Measurements from ENCODE around the gene HECW1.

HECW1 gene

GRCh38 chr7:43505412-43505811, 393.0 kb downstream of the HECW1 start:
- no peak for DNase-seq (ENCODE audit: low read depth)

- no peak for DNase-seq (ENCODE audit: low read depth)
Measured at GRCh38 chr7:43506460-43506859, 394.0 kb downstream of the HECW1 start.

GRCh38 chr7:43508461-43508860, 396.0 kb downstream of the HECW1 start:
- no peak for DNase-seq (ENCODE audit: low read depth)

GRCh38 chr7:43509906-43510305, 397.5 kb downstream of the HECW1 start:
- no peak for DNase-seq (ENCODE audit: low read depth)

- DNase-seq (ENCODE audit: low read depth): no peak
Measured at GRCh38 chr7:43511029-43511428, 398.6 kb downstream of the HECW1 start.

GRCh38 chr7:43511769-43512515, 399.5 kb downstream of the HECW1 start:
- DNase-seq (ENCODE audit: low read depth): no peak

- DNase-seq (ENCODE audit: low read depth): no peak
Measured at GRCh38 chr7:43513251-43513650, 400.8 kb downstream of the HECW1 start.

- no peak for DNase-seq (ENCODE audit: low read depth)
Measured at GRCh38 chr7:43516581-43517342, 404.3 kb downstream of the HECW1 start.

- no peak for DNase-seq (ENCODE audit: low read depth)
Measured at GRCh38 chr7:43517464-43517863, 405.0 kb downstream of the HECW1 start.

- no peak for DNase-seq (ENCODE audit: low read depth)
Measured at GRCh38 chr7:43520201-43520600, 407.8 kb downstream of the HECW1 start.

- DNase-seq (ENCODE audit: low read depth): no peak
Measured at GRCh38 chr7:43522406-43523156, 410.1 kb downstream of the HECW1 start.

- DNase-seq (ENCODE audit: low read depth): no peak
Measured at GRCh38 chr7:43528576-43529354, 416.3 kb downstream of the HECW1 start.

GRCh38 chr7:43530553-43531410, 418.3 kb downstream of the HECW1 start:
- DNase-seq (ENCODE audit: low read depth): no peak

GRCh38 chr7:43531700-43532099, 419.3 kb downstream of the HECW1 start:
- DNase-seq (ENCODE audit: low read depth): no peak

- DNase-seq (ENCODE audit: low read depth): no peak
Measured at GRCh38 chr7:43533801-43534479, 421.5 kb downstream of the HECW1 start.

- DNase-seq (ENCODE audit: low read depth): no peak
Measured at GRCh38 chr7:43535031-43535451, 422.6 kb downstream of the HECW1 start.

GRCh38 chr7:43535810-43536585, 423.6 kb downstream of the HECW1 start:
- DNase-seq (ENCODE audit: low read depth): no peak

GRCh38 chr7:43536773-43537172, 424.3 kb downstream of the HECW1 start:
- DNase-seq (ENCODE audit: low read depth): no peak

- DNase-seq (ENCODE audit: low read depth): no peak
Measured at GRCh38 chr7:43537765-43538403, 425.4 kb downstream of the HECW1 start.
